Memory B cell (primary cell): ENCODE data around the gene TOR4A.
A peak's percentile ranks its signal among the peaks of the same experiment; 100 is the strongest.

Source experiments
- ATAC-seq: fragments of 150-1000 bp; cut with Tn5 transposase; 2 replicates; pipeline ENCODE4 v1.10.0; 2021; ENCODE audit warnings: low read depth, mild to moderate bottlenecking, moderate library complexity
- DNase-seq, 2 donors: peaks; one replicate each; pipeline ENCODE4 v3.0.0; 2022; ENCODE audit warnings: low spot score in 2 of 2
- H3K27ac Mint-ChIP-seq: one replicate; pipeline ENCODE4 v1.8.0; 2022; ENCODE audit warnings: mild to moderate bottlenecking, moderate library complexity, mixed read lengths
- H3K27me3 Mint-ChIP-seq: one replicate; pipeline ENCODE4 v1.8.0; 2022; ENCODE audit warnings: mixed read lengths
- H3K36me3 Mint-ChIP-seq: one replicate; pipeline ENCODE4 v1.8.0; 2022; ENCODE audit warnings: mild to moderate bottlenecking, mixed read lengths
- H3K4me1 Mint-ChIP-seq: one replicate; pipeline ENCODE4 v1.8.0; 2022; ENCODE audit warnings: mixed read lengths
- H3K4me3 Mint-ChIP-seq: one replicate; pipeline ENCODE4 v1.8.0; 2022; ENCODE audit warnings: mild to moderate bottlenecking, moderate library complexity, mixed read lengths
- H3K9me3 Mint-ChIP-seq: one replicate; pipeline ENCODE4 v1.8.0; 2022; ENCODE audit warnings: mixed read lengths

TOR4A gene

GRCh38 chr9:137313956-137314560, 36.5 kb downstream of the TOR4A start:
- Mint-ChIP-seq H3K4me1 (no peaks in the 10 kb centered on the region), H3K27ac (no peak overlapping the region), H3K36me3 (no peaks in the 10 kb centered on the region), H3K9me3 (no peaks in the 10 kb centered on the region), H3K4me3 (no peak overlapping the region), H3K27me3 (peaks cover 3% of the 10 kb centered on the region)
- DNase-seq (peak in 1 of 2 donors; percentile 7), ATAC-seq (no peak)

- DNase-seq (peak in 1 of 2 donors; percentile 14), ATAC-seq (no peak)
- H3K36me3 Mint-ChIP-seq: no peaks in the 10 kb centered on the region
- no peak overlapping the region for H3K4me3 Mint-ChIP-seq
- no peaks in the 10 kb centered on the region for H3K4me1 Mint-ChIP-seq
- H3K9me3 Mint-ChIP-seq: no peaks in the 10 kb centered on the region
- no peak overlapping the region for H3K27ac Mint-ChIP-seq
- H3K27me3 Mint-ChIP-seq: peaks cover 3% of the 10 kb centered on the region
These were observed 37.3 kb downstream of the TOR4A start for GRCh38 chr9:137314561-137315560.

- Mint-ChIP-seq H3K4me1 (peaks cover 2% of the 10 kb centered on the region), H3K9me3 (no peaks in the 10 kb centered on the region), H3K4me3 (no peak overlapping the region)
These were observed 38.1 kb downstream of the TOR4A start for GRCh38 chr9:137315581-137316011.

GRCh38 chr9:137316012-137316981, 38.8 kb downstream of the TOR4A start:
- ATAC-seq (peak; percentile 19), DNase-seq (peak in 1 of 2 donors; percentile 36)
- no peaks in the 10 kb centered on the region for H3K36me3 Mint-ChIP-seq
- H3K27me3 Mint-ChIP-seq: peaks cover 3% of the 10 kb centered on the region
- peaks cover 4% of the 10 kb centered on the region for H3K4me1 Mint-ChIP-seq
- H3K9me3 Mint-ChIP-seq: no peaks in the 10 kb centered on the region
- H3K27ac Mint-ChIP-seq: no peak overlapping the region
- no peak overlapping the region for H3K4me3 Mint-ChIP-seq

More at GRCh38 chr9:137315581-137316011, 38.1 kb downstream of the TOR4A start:
- Mint-ChIP-seq H3K27ac (no peak overlapping the region), H3K27me3 (peaks cover 3% of the 10 kb centered on the region), H3K36me3 (no peaks in the 10 kb centered on the region)
- DNase-seq (peak in 1 of 2 donors; percentile 11), ATAC-seq (no peak)

- no peaks in the 10 kb centered on the region for H3K36me3 Mint-ChIP-seq
- DNase-seq (no peak), ATAC-seq (no peak)
- H3K9me3 Mint-ChIP-seq: no peaks in the 10 kb centered on the region
- H3K4me3 Mint-ChIP-seq: no peak overlapping the region
- H3K4me1 Mint-ChIP-seq: peaks cover 5% of the 10 kb centered on the region
- no peak overlapping the region for H3K27ac Mint-ChIP-seq
- H3K27me3 Mint-ChIP-seq: peaks cover 3% of the 10 kb centered on the region
These were observed 39.6 kb downstream of the TOR4A start for GRCh38 chr9:137317021-137317717.

GRCh38 chr9:137317718-137318511, 40.4 kb downstream of the TOR4A start:
- peak in 1 of 2 donors; percentile 16 for DNase-seq
- no peak for ATAC-seq
- H3K27ac Mint-ChIP-seq: no peak overlapping the region
- H3K4me1 Mint-ChIP-seq: peaks cover 5% of the 10 kb centered on the region
- H3K27me3 Mint-ChIP-seq: peaks cover 3% of the 10 kb centered on the region
- H3K36me3 Mint-ChIP-seq: no peaks in the 10 kb centered on the region
- H3K9me3 Mint-ChIP-seq: no peaks in the 10 kb centered on the region
- no peak overlapping the region for H3K4me3 Mint-ChIP-seq

- ATAC-seq (no peak), DNase-seq (peak in 1 of 2 donors; percentile 9)
- peaks cover 3% of the 10 kb centered on the region for H3K27me3 Mint-ChIP-seq
- H3K4me1 Mint-ChIP-seq: peaks cover 5% of the 10 kb centered on the region
- no peaks in the 10 kb centered on the region for H3K9me3 Mint-ChIP-seq
- H3K36me3 Mint-ChIP-seq: no peaks in the 10 kb centered on the region
- H3K27ac Mint-ChIP-seq: no peak overlapping the region
- no peak overlapping the region for H3K4me3 Mint-ChIP-seq
These were observed 41.1 kb downstream of the TOR4A start for GRCh38 chr9:137318602-137319001.

GRCh38 chr9:137319011-137319738, 41.6 kb downstream of the TOR4A start:
- peaks cover 3% of the 10 kb centered on the region for H3K27me3 Mint-ChIP-seq
- DNase-seq: peak in 1 of 2 donors; percentile 14
- ATAC-seq: no peak
- H3K36me3 Mint-ChIP-seq: no peaks in the 10 kb centered on the region
- no peak overlapping the region for H3K27ac Mint-ChIP-seq
- no peaks in the 10 kb centered on the region for H3K9me3 Mint-ChIP-seq
- H3K4me3 Mint-ChIP-seq: no peak overlapping the region
- peaks cover 5% of the 10 kb centered on the region for H3K4me1 Mint-ChIP-seq

- Mint-ChIP-seq H3K9me3 (no peaks in the 10 kb centered on the region), H3K27me3 (peaks cover 3% of the 10 kb centered on the region), H3K4me3 (no peak overlapping the region), H3K36me3 (no peaks in the 10 kb centered on the region), H3K4me1 (peaks cover 5% of the 10 kb centered on the region), H3K27ac (no peak overlapping the region)
- DNase-seq: peak in 1 of 2 donors; percentile 19
- no peak for ATAC-seq
These were observed 42.4 kb downstream of the TOR4A start for GRCh38 chr9:137319739-137320551.

- ATAC-seq: peak; percentile 85
- no peak overlapping the region for H3K27ac Mint-ChIP-seq
- H3K9me3 Mint-ChIP-seq: no peaks in the 10 kb centered on the region
- no peaks in the 10 kb centered on the region for H3K36me3 Mint-ChIP-seq
- H3K4me3 Mint-ChIP-seq: peak overlapping the region; percentile 60
- DNase-seq: peak in 1 of 2 donors; percentile 44
- peaks cover 5% of the 10 kb centered on the region for H3K4me1 Mint-ChIP-seq
- peaks cover 3% of the 10 kb centered on the region for H3K27me3 Mint-ChIP-seq
These were observed 43.2 kb downstream of the TOR4A start for GRCh38 chr9:137320555-137321384.
